ENCODE results near the gene SLC9A6. TPM values are rescaled to one million over a fixed set of nuclear protein-coding genes. Genes with fewer than 3 reads are reported as not detected.
"Not testable (repeated sequence)": the region's sequence is repeated elsewhere in the genome, so short reads cannot be mapped to it uniquely, and the experiment has no call there.

SLC9A6 gene
- total and polyA plus RNA-seq, 4 donors: 33.3 to 107 (median 92.7) TPM

- 40% methylated on average over 1 of the region's 7 CpGs for WGBS (ENCODE audit: insufficient coverage)
- no peak for DNase-seq (ENCODE audit: low read depth in 4 of 6, low spot score in 6 of 6)
Observed at GRCh38 chrX:136039968-136040367, 54.7 kb downstream of the SLC9A6 start.

GRCh38 chrX:136041254-136041812 is 56.1 kb downstream of the SLC9A6 start:
- Histone ChIP-seq H3K4me3 (ENCODE audit: low read depth, low read length) (no peak overlapping the region), H3K4me1 (ENCODE audit: control insufficient read depth, insufficient read depth, low read length) (no peaks in the 10 kb centered on the region), H3K9me3 (ENCODE audit: control insufficient read depth, insufficient read depth, low read length) (no peaks in the 10 kb centered on the region), H3K36me3 (ENCODE audit: control insufficient read depth, insufficient read depth, low read length) (no peaks in the 10 kb centered on the region), H3K27me3 (ENCODE audit: control insufficient read depth, insufficient read depth, low read length) (peaks cover 3% of the 10 kb centered on the region), H3K27ac (ENCODE audit: low read depth, low read length) (no peak overlapping the region)
- 77% methylated on average over 4 of the region's 7 CpGs for WGBS (ENCODE audit: insufficient coverage)
- DNase-seq (ENCODE audit: low read depth in 4 of 6, low spot score in 6 of 6): no peak

More at GRCh38 chrX:136039968-136040367, 54.7 kb downstream of the SLC9A6 start:
- Histone ChIP-seq H3K36me3 (ENCODE audit: control insufficient read depth, insufficient read depth, low read length) (no peaks in the 10 kb centered on the region), H3K27ac (ENCODE audit: low read depth, low read length) (no peak overlapping the region), H3K9me3 (ENCODE audit: control insufficient read depth, insufficient read depth, low read length) (no peaks in the 10 kb centered on the region), H3K4me3 (ENCODE audit: low read depth, low read length) (no peak overlapping the region), H3K4me1 (ENCODE audit: control insufficient read depth, insufficient read depth, low read length) (no peaks in the 10 kb centered on the region), H3K27me3 (ENCODE audit: control insufficient read depth, insufficient read depth, low read length) (peaks cover 3% of the 10 kb centered on the region)

- H3K9me3 ChIP-seq (ENCODE audit: control insufficient read depth, insufficient read depth, low read length): no peaks in the 10 kb centered on the region
- H3K4me1 ChIP-seq (ENCODE audit: control insufficient read depth, insufficient read depth, low read length): no peaks in the 10 kb centered on the region
- peaks cover 7% of the 10 kb centered on the region for H3K27me3 ChIP-seq (ENCODE audit: control insufficient read depth, insufficient read depth, low read length)
- DNase-seq (ENCODE audit: low read depth in 4 of 6, low spot score in 6 of 6): no peak
- H3K27ac ChIP-seq (ENCODE audit: low read depth, low read length): no peak overlapping the region
- no peak overlapping the region for H3K4me3 ChIP-seq (ENCODE audit: low read depth, low read length)
- H3K36me3 ChIP-seq (ENCODE audit: control insufficient read depth, insufficient read depth, low read length): no peaks in the 10 kb centered on the region
- 31% methylated on average over 2 of the region's 5 CpGs for WGBS (ENCODE audit: insufficient coverage)
Observed at GRCh38 chrX:136045008-136045407, 59.8 kb downstream of the SLC9A6 start.

- Histone ChIP-seq H3K4me1 (ENCODE audit: control insufficient read depth, insufficient read depth, low read length) (no peaks in the 10 kb centered on the region), H3K9me3 (ENCODE audit: control insufficient read depth, insufficient read depth, low read length) (no peaks in the 10 kb centered on the region), H3K27me3 (ENCODE audit: control insufficient read depth, insufficient read depth, low read length) (peaks cover 7% of the 10 kb centered on the region), H3K36me3 (ENCODE audit: control insufficient read depth, insufficient read depth, low read length) (no peaks in the 10 kb centered on the region), H3K27ac (ENCODE audit: low read depth, low read length) (no peak overlapping the region), H3K4me3 (ENCODE audit: low read depth, low read length) (no peak overlapping the region)
- WGBS (ENCODE audit: insufficient coverage): 70% methylated on average over 4 of the region's 13 CpGs
- no peak for DNase-seq (ENCODE audit: low read depth in 4 of 6, low spot score in 6 of 6)
Observed at GRCh38 chrX:136046295-136047015, 61.2 kb downstream of the SLC9A6 start.

GRCh38 chrX:136047016-136047642 is 61.9 kb downstream of the SLC9A6 start:
- H3K27ac ChIP-seq (ENCODE audit: low read depth, low read length): no peak overlapping the region
- no peak for DNase-seq (ENCODE audit: low read depth in 4 of 6, low spot score in 6 of 6)

GRCh38 chrX:136047969-136048368 is 62.7 kb downstream of the SLC9A6 start:
- H3K27ac ChIP-seq (ENCODE audit: low read depth, low read length): no peak overlapping the region
- DNase-seq (ENCODE audit: low read depth in 4 of 6, low spot score in 6 of 6): no peak
- H3K9me3 ChIP-seq (ENCODE audit: control insufficient read depth, insufficient read depth, low read length): no peaks in the 10 kb centered on the region
- H3K4me1 ChIP-seq (ENCODE audit: control insufficient read depth, insufficient read depth, low read length): no peaks in the 10 kb centered on the region
- WGBS (ENCODE audit: insufficient coverage): 67% methylated on average over 4 of the region's 4 CpGs
- peaks cover 7% of the 10 kb centered on the region for H3K27me3 ChIP-seq (ENCODE audit: control insufficient read depth, insufficient read depth, low read length)
- no peaks in the 10 kb centered on the region for H3K36me3 ChIP-seq (ENCODE audit: control insufficient read depth, insufficient read depth, low read length)
- no peak overlapping the region for H3K4me3 ChIP-seq (ENCODE audit: low read depth, low read length)

More at GRCh38 chrX:136047016-136047642, 61.9 kb downstream of the SLC9A6 start:
- Histone ChIP-seq H3K4me3 (ENCODE audit: low read depth, low read length) (no peak overlapping the region), H3K27me3 (ENCODE audit: control insufficient read depth, insufficient read depth, low read length) (peaks cover 7% of the 10 kb centered on the region), H3K4me1 (ENCODE audit: control insufficient read depth, insufficient read depth, low read length) (no peaks in the 10 kb centered on the region), H3K9me3 (ENCODE audit: control insufficient read depth, insufficient read depth, low read length) (no peaks in the 10 kb centered on the region), H3K36me3 (ENCODE audit: control insufficient read depth, insufficient read depth, low read length) (no peaks in the 10 kb centered on the region)
- no CpG with 5 or more reads among the region's 2 CpGs for WGBS (ENCODE audit: insufficient coverage)

- Histone ChIP-seq H3K4me3 (ENCODE audit: low read depth, low read length) (no peak overlapping the region), H3K4me1 (ENCODE audit: control insufficient read depth, insufficient read depth, low read length) (no peaks in the 10 kb centered on the region), H3K36me3 (ENCODE audit: control insufficient read depth, insufficient read depth, low read length) (no peaks in the 10 kb centered on the region), H3K9me3 (ENCODE audit: control insufficient read depth, insufficient read depth, low read length) (no peaks in the 10 kb centered on the region), H3K27ac (ENCODE audit: low read depth, low read length) (no peak overlapping the region), H3K27me3 (ENCODE audit: control insufficient read depth, insufficient read depth, low read length) (peaks cover 7% of the 10 kb centered on the region)
- 83% methylated on average over 1 of the region's 1 CpG for WGBS (ENCODE audit: insufficient coverage)
- DNase-seq (ENCODE audit: low read depth in 4 of 6, low spot score in 6 of 6): no peak
Observed at GRCh38 chrX:136048446-136048845, 63.2 kb downstream of the SLC9A6 start.

GRCh38 chrX:136049608-136050007 is 64.4 kb downstream of the SLC9A6 start:
- Histone ChIP-seq H3K9me3 (ENCODE audit: control insufficient read depth, insufficient read depth, low read length) (no peaks in the 10 kb centered on the region), H3K4me1 (ENCODE audit: control insufficient read depth, insufficient read depth, low read length) (no peaks in the 10 kb centered on the region), H3K4me3 (ENCODE audit: low read depth, low read length) (no peak overlapping the region), H3K27ac (ENCODE audit: low read depth, low read length) (no peak overlapping the region), H3K27me3 (ENCODE audit: control insufficient read depth, insufficient read depth, low read length) (peaks cover 4% of the 10 kb centered on the region), H3K36me3 (ENCODE audit: control insufficient read depth, insufficient read depth, low read length) (no peaks in the 10 kb centered on the region)
- no peak for DNase-seq (ENCODE audit: low read depth in 4 of 6, low spot score in 6 of 6)
- 63% methylated on average over 1 of the region's 3 CpGs for WGBS (ENCODE audit: insufficient coverage)

GRCh38 chrX:136050875-136051274 is 65.6 kb downstream of the SLC9A6 start:
- H3K4me3 ChIP-seq (ENCODE audit: low read depth, low read length); H3K4me1 ChIP-seq (ENCODE audit: control insufficient read depth, insufficient read depth, low read length); H3K27ac ChIP-seq (ENCODE audit: low read depth, low read length); H3K27me3 ChIP-seq (ENCODE audit: control insufficient read depth, insufficient read depth, low read length); H3K36me3 ChIP-seq (ENCODE audit: control insufficient read depth, insufficient read depth, low read length); H3K9me3 ChIP-seq (ENCODE audit: control insufficient read depth, insufficient read depth, low read length): not testable (repeated sequence)
- 64% methylated on average over 3 of the region's 9 CpGs for WGBS (ENCODE audit: insufficient coverage)
- DNase-seq (ENCODE audit: low read depth in 4 of 6, low spot score in 6 of 6): peak in 1 of 6 donors; percentile 38

- Histone ChIP-seq H3K9me3 (ENCODE audit: control insufficient read depth, insufficient read depth, low read length) (no peaks in the 10 kb centered on the region), H3K27ac (ENCODE audit: low read depth, low read length) (no peak overlapping the region), H3K4me3 (ENCODE audit: low read depth, low read length) (no peak overlapping the region), H3K27me3 (ENCODE audit: control insufficient read depth, insufficient read depth, low read length) (peaks cover 4% of the 10 kb centered on the region), H3K4me1 (ENCODE audit: control insufficient read depth, insufficient read depth, low read length) (no peaks in the 10 kb centered on the region), H3K36me3 (ENCODE audit: control insufficient read depth, insufficient read depth, low read length) (no peaks in the 10 kb centered on the region)
- DNase-seq (ENCODE audit: low read depth in 4 of 6, low spot score in 6 of 6): no peak
- WGBS (ENCODE audit: insufficient coverage): 40% methylated on average over 1 of the region's 3 CpGs
Observed at GRCh38 chrX:136051611-136052010, 66.4 kb downstream of the SLC9A6 start.
